ENCODE results near the gene MCF2L2.
"Not testable (repeated sequence)": the region's sequence is repeated elsewhere in the genome, so short reads cannot be mapped to it uniquely, and the experiment has no call there.

Gene MCF2L2

GRCh38 chr3:183396662-183397391 is 31.6 kb downstream of the MCF2L2 start:
- no peak for DNase-seq (ENCODE audit: low spot score)

GRCh38 chr3:183394150-183394549 is 34.3 kb downstream of the MCF2L2 start:
- DNase-seq (ENCODE audit: low spot score), result no peak

- DNase-seq (ENCODE audit: low spot score), result no peak
Measured at GRCh38 chr3:183393625-183394024, 34.8 kb downstream of the MCF2L2 start.

- DNase-seq (ENCODE audit: low spot score), result no peak
Measured at GRCh38 chr3:183392186-183393034, 36.0 kb downstream of the MCF2L2 start.

GRCh38 chr3:183391460-183391859 is 37.0 kb downstream of the MCF2L2 start:
- no peak for DNase-seq (ENCODE audit: low spot score)

GRCh38 chr3:183390844-183391243 is 37.6 kb downstream of the MCF2L2 start:
- no peak for DNase-seq (ENCODE audit: low spot score)

- DNase-seq (ENCODE audit: low spot score), result no peak
Measured at GRCh38 chr3:183388213-183388895, 40.1 kb downstream of the MCF2L2 start.

- no peak for DNase-seq (ENCODE audit: low spot score)
Measured at GRCh38 chr3:183387797-183388196, 40.6 kb downstream of the MCF2L2 start.

GRCh38 chr3:183386651-183387050 is 41.8 kb downstream of the MCF2L2 start:
- no peak for DNase-seq (ENCODE audit: low spot score)

GRCh38 chr3:183385698-183386613 is 42.5 kb downstream of the MCF2L2 start:
- DNase-seq (ENCODE audit: low spot score), result no peak

- no peak for DNase-seq (ENCODE audit: low spot score)
Measured at GRCh38 chr3:183381673-183382072, 46.7 kb downstream of the MCF2L2 start.

GRCh38 chr3:183381179-183381578 is 47.2 kb downstream of the MCF2L2 start:
- DNase-seq (ENCODE audit: low spot score), result no peak

- no peak for DNase-seq (ENCODE audit: low spot score)
Measured at GRCh38 chr3:183378951-183379350, 49.5 kb downstream of the MCF2L2 start.

- no peak for DNase-seq (ENCODE audit: low spot score)
Measured at GRCh38 chr3:183378545-183378944, 49.9 kb downstream of the MCF2L2 start.

GRCh38 chr3:183378008-183378407 is 50.4 kb downstream of the MCF2L2 start:
- no peak for DNase-seq (ENCODE audit: low spot score)

GRCh38 chr3:183377307-183377959 is 51.0 kb downstream of the MCF2L2 start:
- no peak for DNase-seq (ENCODE audit: low spot score)

- no peak for DNase-seq (ENCODE audit: low spot score)
Measured at GRCh38 chr3:183375787-183376186, 52.6 kb downstream of the MCF2L2 start.

- DNase-seq (ENCODE audit: low spot score), result no peak
Measured at GRCh38 chr3:183375337-183375736, 53.1 kb downstream of the MCF2L2 start.

GRCh38 chr3:183372911-183373310 is 55.5 kb downstream of the MCF2L2 start:
- DNase-seq (ENCODE audit: low spot score), result no peak

- not testable (repeated sequence) for DNase-seq (ENCODE audit: low spot score)
Measured at GRCh38 chr3:183371600-183371968, 56.8 kb downstream of the MCF2L2 start.

GRCh38 chr3:183370391-183370790 is 58.0 kb downstream of the MCF2L2 start:
- DNase-seq (ENCODE audit: low spot score), result no peak

Data from left forelimb (tissue), 1 donor.